HL-60 (cell line): ENCODE results near the gene ALPI.

Source experiments
- DNase-seq, 2 experiments: peaks; one replicate each; pipeline ENCODE4 v3.0.0-alpha.2; 2010 to 2020; ENCODE audit warnings: low read depth in 1 of 2, low spot score in 1 of 2
- H3K27ac ChIP-seq: fragments of 250-450 bp; sonication (Bioruptor Pico); replicated peaks from 2 replicates; pipeline ENCODE4 v1.5.1; 2020; ENCODE audit warnings: mild to moderate bottlenecking, moderate library complexity
- H3K27me3 ChIP-seq: fragments of 250-450 bp; sonication (Bioruptor Pico); 2 replicates; pipeline ENCODE4 v1.5.1; 2021; ENCODE audit warnings: mild to moderate bottlenecking, moderate library complexity; ENCODE audit not compliant: insufficient read depth, poor library complexity, severe bottlenecking
- H3K4me3 ChIP-seq: replicated peaks from 2 replicates; pipeline ENCODE4 v1.5.1; 2011; ENCODE audit warnings: mild to moderate bottlenecking, control low read depth, low read length; ENCODE audit not compliant: insufficient read depth
- CTCF ChIP-seq: IDR thresholded peaks from one replicate; pipeline ENCODE4 v1.5.1; 2011; ENCODE audit warnings: low read length, control low read depth, inconsistent platforms; ENCODE audit not compliant: insufficient read depth
- GABPA ChIP-seq: IDR thresholded peaks from 2 replicates; pipeline ENCODE4 v1.6.1; 2012; ENCODE audit warnings: low read depth
- POLR2AphosphoS5 ChIP-seq: IDR thresholded peaks from 2 replicates; pipeline ENCODE4 v1.6.1; 2012; ENCODE audit warnings: low read depth
- REST ChIP-seq: IDR thresholded peaks from 2 replicates; pipeline ENCODE4 v1.6.1; 2012; ENCODE audit warnings: low read depth; ENCODE audit not compliant: insufficient replicate concordance
- SPI1 ChIP-seq: IDR thresholded peaks from 2 replicates; pipeline ENCODE4 v1.6.1; 2012; ENCODE audit warnings: low read depth, mild to moderate bottlenecking, borderline replicate concordance

The ALPI gene

GRCh38 chr2:232496501-232497270 is 40.7 kb downstream of the ALPI start:
- TF ChIP-seq SPI1 = no peak
- TF ChIP-seq REST = no peak
- TF ChIP-seq POLR2AphosphoS5 = no peak
- no peak for TF ChIP-seq GABPA
- no peak for TF ChIP-seq CTCF
- H3K27ac ChIP-seq = no peak overlapping the region
- no peak overlapping the region for H3K4me3 ChIP-seq
- peaks cover 15% of the 10 kb centered on the region for H3K27me3 ChIP-seq
- DNase-seq = no peak

GRCh38 chr2:232497348-232497747 is 41.4 kb downstream of the ALPI start:
- TF ChIP-seq POLR2AphosphoS5 = no peak
- no peak for TF ChIP-seq REST
- no peak for TF ChIP-seq GABPA
- no peak for TF ChIP-seq SPI1
- TF ChIP-seq CTCF = no peak
- H3K27me3 ChIP-seq = peaks cover 16% of the 10 kb centered on the region
- H3K4me3 ChIP-seq = no peak overlapping the region
- no peak overlapping the region for H3K27ac ChIP-seq
- DNase-seq = no peak

- DNase-seq = no peak
- peaks cover 21% of the 10 kb centered on the region for H3K27me3 ChIP-seq
- no peak overlapping the region for H3K4me3 ChIP-seq
- H3K27ac ChIP-seq = no peak overlapping the region
- no peak for TF ChIP-seq REST
- no peak for TF ChIP-seq GABPA
- no peak for TF ChIP-seq SPI1
- TF ChIP-seq POLR2AphosphoS5 = no peak
- TF ChIP-seq CTCF = no peak
Measured at GRCh38 chr2:232498452-232498851, 42.5 kb downstream of the ALPI start.
